ENCODE data around the gene RFLNA.

RFLNA gene

DNA sequence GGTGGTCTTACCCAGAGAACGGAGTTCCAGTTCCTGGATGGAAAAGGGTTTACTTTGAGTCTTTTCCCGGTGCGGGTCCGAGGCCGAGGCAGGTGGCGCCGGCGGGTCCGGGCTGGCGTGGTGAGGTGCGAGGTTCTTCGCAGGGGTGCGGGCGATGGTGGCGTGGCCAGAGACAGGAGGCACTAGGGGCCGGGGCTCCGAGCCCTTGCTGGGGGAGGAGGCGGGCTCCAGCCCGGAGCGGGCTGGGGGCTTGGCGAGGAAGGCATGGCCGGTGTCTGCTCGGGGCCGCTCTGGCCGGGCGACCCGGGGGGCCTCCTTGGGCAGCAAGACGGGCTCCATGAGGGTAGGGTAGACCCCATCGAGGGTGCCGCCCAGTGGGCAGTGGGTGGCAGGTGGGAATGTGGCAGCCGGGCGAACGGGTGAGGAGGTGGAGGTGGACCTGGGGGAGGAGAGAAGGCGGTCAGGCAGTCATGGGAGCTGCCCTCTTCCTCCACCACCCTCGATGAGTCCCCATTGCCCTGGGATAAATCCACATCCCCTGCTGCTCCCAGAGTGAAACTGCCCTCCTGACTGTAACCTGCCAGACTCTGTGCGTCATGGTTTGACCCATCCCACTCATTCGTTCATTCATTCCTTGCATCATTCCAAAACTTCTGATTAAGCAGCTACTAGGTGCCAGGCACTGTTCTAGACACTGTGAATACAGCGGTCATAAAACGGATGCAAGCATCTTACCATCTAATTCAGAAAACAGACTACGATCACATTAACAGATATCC, 42.0 kb downstream of the RFLNA start:
- no peak for DNase-seq (ENCODE audit: low read depth in 2 of 2)

GRCh38 chr12:124337622-124338021, 42.7 kb downstream of the RFLNA start:
- DNase-seq (ENCODE audit: low read depth in 2 of 2) = no peak

GRCh38 chr12:124338448-124338847, 43.6 kb downstream of the RFLNA start:
- DNase-seq (ENCODE audit: low read depth in 2 of 2) = no peak

- no peak for DNase-seq (ENCODE audit: low read depth in 2 of 2)
These were observed 44.1 kb downstream of the RFLNA start for GRCh38 chr12:124338876-124339603.

- no peak for DNase-seq (ENCODE audit: low read depth in 2 of 2)
These were observed 45.4 kb downstream of the RFLNA start for GRCh38 chr12:124340080-124340900.

- no peak for DNase-seq (ENCODE audit: low read depth in 2 of 2)
These were observed 46.8 kb downstream of the RFLNA start for GRCh38 chr12:124341645-124342069.

GRCh38 chr12:124344022-124344421, 49.1 kb downstream of the RFLNA start:
- no peak for DNase-seq (ENCODE audit: low read depth in 2 of 2)

GRCh38 chr12:124344526-124344925, 49.6 kb downstream of the RFLNA start:
- DNase-seq (ENCODE audit: low read depth in 2 of 2) = no peak

DNA sequence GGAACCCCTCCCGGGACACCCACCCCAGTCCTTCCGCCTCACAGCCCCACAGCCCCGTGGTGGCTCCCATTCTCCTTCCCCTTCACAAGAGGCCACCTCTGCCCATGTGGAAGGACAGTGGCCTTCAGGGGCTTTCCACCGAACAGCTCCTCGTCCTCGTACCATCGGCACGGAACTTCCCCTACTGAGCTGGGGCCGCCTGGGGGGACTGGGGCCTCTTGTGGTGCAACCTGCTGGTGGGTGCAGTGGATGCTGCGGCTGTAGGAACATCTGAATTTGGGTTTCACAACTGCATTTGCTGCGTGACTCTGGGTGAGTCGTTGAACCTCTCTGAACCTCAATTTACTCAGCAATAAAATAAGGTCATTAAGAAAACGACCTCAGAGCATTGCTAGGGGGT, 50.9 kb downstream of the RFLNA start:
- no peak for DNase-seq (ENCODE audit: low read depth in 2 of 2)

DNA sequence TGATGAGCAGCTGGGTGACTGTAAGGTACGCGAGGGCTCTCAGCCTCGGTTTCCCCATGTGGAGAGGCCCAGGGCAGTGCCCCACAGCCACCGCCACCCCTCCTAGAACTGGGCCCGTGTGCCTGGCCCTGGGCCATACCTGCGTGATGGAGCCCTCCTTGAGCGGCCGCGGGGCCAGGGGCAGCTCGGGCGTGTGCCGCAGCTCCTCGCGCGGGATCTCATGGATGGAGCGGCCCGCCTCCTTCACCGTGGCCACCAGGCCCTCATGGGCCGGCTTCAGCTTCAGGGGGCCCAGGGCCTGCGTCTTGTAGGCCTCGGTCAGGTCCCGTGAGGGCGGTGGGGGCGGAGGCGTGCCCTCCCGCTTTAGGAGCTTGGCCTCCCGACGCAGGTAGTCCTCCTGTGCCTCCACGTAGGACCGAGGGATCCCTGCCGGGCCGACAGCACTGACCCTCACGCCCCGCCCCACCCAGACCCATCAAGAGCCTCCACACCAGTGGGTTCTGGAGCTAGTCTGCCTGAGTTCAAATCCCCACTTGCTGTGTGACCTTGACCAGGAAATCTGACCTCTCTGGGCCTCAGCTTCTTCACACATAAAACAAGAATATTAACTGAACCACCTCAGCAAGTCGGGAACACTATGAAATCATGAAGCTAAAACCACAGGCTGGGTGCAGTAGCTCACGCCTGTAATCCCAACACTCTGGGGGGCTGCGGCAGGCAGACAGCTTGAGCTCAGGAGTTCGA, 51.7 kb downstream of the RFLNA start:
- no peak for DNase-seq (ENCODE audit: low read depth in 2 of 2)

DNA sequence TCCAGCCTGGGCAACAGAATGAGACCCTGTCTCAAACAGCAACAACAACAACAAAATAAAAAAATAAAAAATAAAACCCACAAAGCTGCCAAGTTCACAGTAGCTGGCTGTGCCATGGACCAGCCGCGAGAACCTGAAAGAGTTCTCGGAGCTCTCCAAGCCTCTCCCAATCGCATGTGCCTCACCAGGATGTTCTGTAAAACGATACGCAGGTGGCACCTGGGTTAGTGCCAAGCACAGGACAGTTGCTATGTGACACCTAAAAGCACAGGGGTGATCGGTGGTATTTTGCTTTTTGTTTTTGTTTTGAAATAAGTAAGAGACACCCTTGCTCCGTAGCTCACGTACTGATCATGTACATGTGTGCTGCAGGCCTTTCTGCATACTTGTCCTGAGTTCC, 52.4 kb downstream of the RFLNA start:
- no peak for DNase-seq (ENCODE audit: low read depth in 2 of 2)

GRCh38 chr12:124347805-124348658, 53.1 kb downstream of the RFLNA start:
- peak in 1 of 2 donors; percentile 7 for DNase-seq (ENCODE audit: low read depth in 2 of 2)

DNA sequence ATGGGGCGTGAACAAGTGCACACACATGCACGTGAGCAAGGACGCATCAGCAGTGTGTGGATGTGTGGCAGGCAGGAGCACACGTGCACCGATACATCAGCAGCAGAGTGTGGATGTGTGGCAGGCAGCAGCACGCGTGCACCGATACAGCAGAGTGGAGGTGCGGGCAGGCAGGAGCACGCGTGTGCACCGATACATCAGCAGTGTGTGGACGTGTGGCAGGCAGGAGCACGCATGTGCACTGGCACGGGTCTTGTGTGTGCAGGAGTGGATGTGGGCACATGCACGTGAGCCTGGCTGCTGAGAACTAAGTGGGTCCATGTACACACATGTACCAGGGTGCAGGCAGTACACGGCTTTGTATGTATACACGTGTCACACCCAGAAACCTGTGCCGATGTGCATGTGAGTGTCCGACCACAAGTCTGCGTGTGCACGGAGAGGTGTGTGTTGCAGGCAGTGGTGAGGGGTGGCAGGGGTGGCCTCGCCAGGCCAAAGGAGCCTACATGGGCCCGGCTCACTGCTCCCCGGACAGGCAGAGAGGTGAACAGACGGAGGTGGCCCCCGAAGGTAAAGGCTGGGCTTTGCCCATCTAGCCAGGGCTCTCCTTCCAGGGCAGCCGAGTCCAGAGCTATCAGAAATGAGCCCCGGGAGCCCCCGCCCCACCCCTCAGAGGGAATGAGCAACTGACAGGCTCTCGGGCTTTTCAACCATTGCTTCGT, 53.9 kb downstream of the RFLNA start:
- DNase-seq (ENCODE audit: low read depth in 2 of 2) = no peak

GRCh38 chr12:124350491-124350890, 55.6 kb downstream of the RFLNA start:
- DNase-seq (ENCODE audit: low read depth in 2 of 2) = no peak

DNA sequence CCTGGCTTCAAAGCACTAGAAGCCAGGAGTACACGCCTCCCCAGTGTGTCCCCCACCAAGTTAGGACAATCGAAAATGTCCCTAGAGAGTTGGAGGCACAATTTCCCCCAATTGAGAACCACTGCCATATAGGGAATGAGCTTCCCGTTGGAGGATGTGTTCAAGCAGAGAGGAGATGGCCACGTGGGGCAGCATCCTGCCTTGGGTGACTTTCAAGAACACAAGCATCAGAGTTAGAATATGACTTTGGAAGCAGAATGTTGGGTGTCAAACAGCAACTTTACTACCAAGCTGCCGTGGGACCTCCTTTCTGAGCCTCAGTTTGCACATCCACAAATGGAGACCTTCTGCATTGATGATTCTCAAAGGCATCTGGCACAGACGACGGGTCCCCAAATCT, 56.5 kb downstream of the RFLNA start:
- no peak for DNase-seq (ENCODE audit: low read depth in 2 of 2)

DNA sequence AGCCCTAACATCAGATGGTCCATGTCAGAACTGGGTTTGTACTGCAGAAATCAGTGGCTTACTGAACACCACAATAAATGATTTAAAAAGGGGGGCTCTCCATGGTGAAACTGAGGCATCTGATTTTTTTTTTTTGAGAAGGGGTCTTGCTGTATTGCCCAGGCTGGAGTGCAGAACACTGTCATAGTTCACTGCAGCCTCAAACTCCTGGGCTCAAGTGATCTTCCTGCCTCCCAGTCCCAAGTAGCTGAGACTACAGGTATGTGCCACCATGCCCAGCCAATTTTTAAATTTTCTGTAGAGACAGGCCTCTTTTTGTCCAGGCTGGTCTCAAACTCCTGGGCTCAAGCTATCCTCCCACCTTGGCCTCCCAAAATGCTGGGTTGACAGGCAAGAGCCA, 57.4 kb downstream of the RFLNA start:
- DNase-seq (ENCODE audit: low read depth in 2 of 2) = no peak

DNA sequence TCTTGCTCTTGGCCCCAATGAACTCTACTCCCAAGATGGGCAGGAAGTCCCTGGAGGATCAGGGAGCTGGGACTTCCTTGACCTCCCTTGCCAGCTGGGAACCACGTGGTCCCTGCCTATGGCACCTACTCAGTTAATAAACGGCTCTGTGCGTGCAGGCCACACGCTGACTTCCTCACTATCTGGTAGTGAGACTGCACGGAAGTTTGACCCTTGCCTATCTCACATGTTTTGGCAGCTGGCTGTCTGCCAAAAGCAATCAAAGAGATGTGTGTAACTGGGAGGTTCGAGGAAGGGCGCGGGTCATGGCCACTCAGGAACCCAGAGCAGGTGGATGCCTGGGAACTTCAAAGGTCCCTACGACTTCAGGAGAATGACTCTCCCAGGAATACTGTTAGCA, 57.9 kb downstream of the RFLNA start:
- DNase-seq (ENCODE audit: low read depth in 2 of 2) = no peak

DNA sequence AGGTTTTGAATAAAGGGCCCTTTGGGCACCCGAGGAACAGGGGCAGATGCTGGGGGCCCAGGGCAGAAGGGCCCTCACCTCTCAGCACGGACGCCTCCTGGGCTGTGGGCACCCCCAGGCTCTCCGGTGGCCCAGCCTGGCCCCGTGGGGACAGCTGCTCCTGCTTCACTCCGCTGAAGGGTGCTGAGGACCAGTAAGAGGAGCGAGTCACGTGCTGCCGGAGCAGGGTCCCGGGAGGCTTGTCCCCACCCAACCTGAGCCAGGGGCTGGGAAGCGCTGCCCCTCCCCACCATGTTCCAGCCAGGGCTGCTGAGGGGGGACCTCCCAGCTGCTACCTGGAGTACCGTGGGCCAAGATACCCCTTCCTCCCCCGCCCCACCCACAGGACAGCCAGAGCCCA, 59.5 kb downstream of the RFLNA start:
- DNase-seq (ENCODE audit: low read depth in 2 of 2) = no peak

- DNase-seq (ENCODE audit: low read depth in 2 of 2) = no peak
These were observed 61.3 kb downstream of the RFLNA start for GRCh38 chr12:124356221-124356620.

DNA sequence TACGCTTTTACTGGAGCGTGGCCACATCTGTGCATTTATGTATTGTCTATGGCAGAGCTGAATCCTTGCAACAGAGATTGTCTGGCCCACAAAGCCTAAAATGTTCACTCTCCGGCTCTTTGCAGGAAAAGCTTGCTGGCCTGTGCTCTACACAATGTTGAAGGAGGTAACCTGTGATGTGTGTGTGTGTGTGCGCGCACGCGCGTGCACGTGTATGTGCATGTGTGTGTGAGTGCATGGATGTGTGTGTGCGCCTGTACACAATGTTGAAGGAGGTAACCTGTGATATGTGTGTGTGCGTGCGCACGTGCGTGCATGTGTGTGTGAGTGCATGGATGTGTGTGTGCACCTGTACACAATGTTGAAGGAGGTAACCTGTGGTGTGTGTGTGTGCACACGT, 62.7 kb downstream of the RFLNA start:
- DNase-seq (ENCODE audit: low read depth in 2 of 2) = no peak

Data from stimulated activated CD8-positive, alpha-beta memory T cell treated with anti-CD3 and anti-CD28 coated beads, Interleukin-7, amount 100 ng/mL, for 4 hours (primary cell).